ENCODE measurements around the gene PPP1R3F. TPM values are rescaled to one million over a fixed set of nuclear protein-coding genes. Genes with fewer than 3 reads are reported as not detected.

The PPP1R3F gene
- total RNA-seq, 1 experiment from 2014 or later = 7.3 TPM

DNA sequence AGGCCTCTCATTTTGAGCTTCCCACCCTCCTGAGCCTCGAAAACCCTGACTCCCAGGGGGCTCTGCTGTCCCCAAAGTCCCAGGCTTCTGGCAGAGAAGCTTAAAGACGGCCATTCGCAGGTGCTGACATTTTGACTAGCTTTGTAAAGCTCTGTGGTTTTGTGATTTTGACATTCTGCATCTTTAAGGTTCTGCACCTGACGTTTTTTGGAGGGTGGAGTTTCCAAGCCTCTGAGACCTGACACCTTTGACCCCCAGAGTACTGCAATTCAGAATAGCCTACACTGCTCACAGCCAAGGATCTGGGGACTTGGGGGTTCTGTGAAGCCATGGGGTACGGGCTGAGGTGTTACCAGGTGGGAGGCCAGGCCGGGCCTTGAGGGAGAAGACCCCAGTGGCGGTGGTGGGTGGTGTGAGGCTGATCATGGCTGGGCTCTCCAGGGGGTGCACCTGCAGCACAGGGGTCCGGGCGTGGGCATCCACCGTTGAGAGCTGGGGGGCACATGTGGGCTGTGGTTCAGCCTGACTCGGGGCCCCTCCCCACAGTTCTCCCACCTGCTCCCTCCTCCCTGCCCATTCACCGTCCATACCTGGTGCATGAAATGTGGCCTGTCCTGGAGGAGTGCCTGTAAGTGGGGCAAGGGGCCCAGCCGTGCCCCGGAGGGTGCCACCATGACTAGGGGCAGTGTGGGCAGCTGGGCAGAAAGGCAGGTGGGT is 12.4 kb upstream of the PPP1R3F start:
- no CpG with 5 or more reads among the region's 14 CpGs for WGBS (ENCODE audit: extremely low coverage, insufficient read length, low lambda C conversion rate)
- Mint-ChIP-seq H3K27ac (no peak overlapping the region), H3K4me1 (peaks cover 8 to 12% of the 10 kb centered on the region in 2 experiments), H3K36me3 (ENCODE audit: insufficient read depth in 1 of 3, low read depth in 3 of 3) (peaks cover 5 to 13% (median 6%) of the 10 kb centered on the region in 3 experiments), H3K27me3 (ENCODE audit: low read depth) (peaks cover 14% of the 10 kb centered on the region), H3K9me3 (peaks cover 72 to 73% of the 10 kb centered on the region in 2 experiments), H3K4me3 (no peak overlapping the region)
- Histone ChIP-seq H3K14ac (ENCODE audit: insufficient read depth, low read length) (no peak overlapping the region), H3K79me1 (ENCODE audit: insufficient read depth, low read depth, low read length, poor library complexity, severe bottlenecking) (no peaks in the 10 kb centered on the region), H3K9me3 (ENCODE audit: control insufficient read depth, low read depth, low read length) (peaks cover 15% of the 10 kb centered on the region), H3K4me2 (ENCODE audit: insufficient read depth, insufficient read length, low read length) (no peak overlapping the region), H2AFZ (ENCODE audit: low read length) (no peak overlapping the region), H4K20me1 (ENCODE audit: control insufficient read depth, insufficient read depth, insufficient read length) (no peaks in the 10 kb centered on the region), H2BK12ac (ENCODE audit: insufficient read length, low read depth, low read length) (no peak overlapping the region), H3K79me2 (ENCODE audit: insufficient read depth, low read length) (no peaks in the 10 kb centered on the region), H2BK120ac (ENCODE audit: low read depth, low read length, poor library complexity, severe bottlenecking) (no peak overlapping the region), H2BK5ac (ENCODE audit: insufficient read length, low read length) (no peak overlapping the region), H3K27ac (ENCODE audit: insufficient read length, low read depth, low read length) (no peak overlapping the region), H2BK15ac (ENCODE audit: low read depth, low read length) (no peak overlapping the region), H3K9ac (ENCODE audit: extremely low read depth, insufficient read length, low read length) (no peak overlapping the region), H3K4me1 (ENCODE audit: insufficient read depth, low read length) (no peaks in the 10 kb centered on the region), H3T11ph (ENCODE audit: low read length) (no peak overlapping the region), H3K4ac (ENCODE audit: low read depth, low read length) (no peak overlapping the region), H2AK5ac (ENCODE audit: insufficient read length, low read length) (no peak overlapping the region), H2BK20ac (ENCODE audit: low read depth, low read length, poor library complexity, severe bottlenecking) (no peak overlapping the region), H4K91ac (ENCODE audit: insufficient read length, low read depth, low read length) (no peak overlapping the region), H4K5ac (ENCODE audit: insufficient read length, low read depth, low read length) (no peak overlapping the region), H3K23ac (ENCODE audit: insufficient read length, low read depth, low read length) (no peak overlapping the region), H3K23me2 (ENCODE audit: insufficient read length, low read depth, low read length, poor library complexity, severe bottlenecking) (no peaks in the 10 kb centered on the region), H3K27me3 (ENCODE audit: insufficient read depth, low read length) (no peaks in the 10 kb centered on the region), H3K18ac (ENCODE audit: insufficient read length, low read depth, low read length) (no peak overlapping the region), H3K56ac (ENCODE audit: insufficient read length, low read depth, low read length) (no peak overlapping the region), H4K8ac (replicated peaks; ENCODE audit: insufficient read length, low read depth, low read length) (no peak overlapping the region)
- TF ChIP-seq, protein P1, sequence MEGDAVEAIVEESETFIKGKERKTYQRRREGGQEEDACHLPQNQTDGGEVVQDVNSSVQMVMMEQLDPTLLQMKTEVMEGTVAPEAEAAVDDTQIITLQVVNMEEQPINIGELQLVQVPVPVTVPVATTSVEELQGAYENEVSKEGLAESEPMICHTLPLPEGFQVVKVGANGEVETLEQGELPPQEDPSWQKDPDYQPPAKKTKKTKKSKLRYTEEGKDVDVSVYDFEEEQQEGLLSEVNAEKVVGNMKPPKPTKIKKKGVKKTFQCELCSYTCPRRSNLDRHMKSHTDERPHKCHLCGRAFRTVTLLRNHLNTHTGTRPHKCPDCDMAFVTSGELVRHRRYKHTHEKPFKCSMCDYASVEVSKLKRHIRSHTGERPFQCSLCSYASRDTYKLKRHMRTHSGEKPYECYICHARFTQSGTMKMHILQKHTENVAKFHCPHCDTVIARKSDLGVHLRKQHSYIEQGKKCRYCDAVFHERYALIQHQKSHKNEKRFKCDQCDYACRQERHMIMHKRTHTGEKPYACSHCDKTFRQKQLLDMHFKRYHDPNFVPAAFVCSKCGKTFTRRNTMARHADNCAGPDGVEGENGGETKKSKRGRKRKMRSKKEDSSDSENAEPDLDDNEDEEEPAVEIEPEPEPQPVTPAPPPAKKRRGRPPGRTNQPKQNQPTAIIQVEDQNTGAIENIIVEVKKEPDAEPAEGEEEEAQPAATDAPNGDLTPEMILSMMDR (conservative IDR thresholded peaks at IDR 0.05) = no peak
- DNase-seq = no peak

Data from H9 (cell line).